ENCODE data around the gene VPS18. TPM values are rescaled to one million over a fixed set of nuclear protein-coding genes. Genes with fewer than 3 reads are reported as not detected.

Gene VPS18
- total and polyA plus RNA-seq, 4 donors: 3.4 to 15.3 (median 10.3) TPM

DNA sequence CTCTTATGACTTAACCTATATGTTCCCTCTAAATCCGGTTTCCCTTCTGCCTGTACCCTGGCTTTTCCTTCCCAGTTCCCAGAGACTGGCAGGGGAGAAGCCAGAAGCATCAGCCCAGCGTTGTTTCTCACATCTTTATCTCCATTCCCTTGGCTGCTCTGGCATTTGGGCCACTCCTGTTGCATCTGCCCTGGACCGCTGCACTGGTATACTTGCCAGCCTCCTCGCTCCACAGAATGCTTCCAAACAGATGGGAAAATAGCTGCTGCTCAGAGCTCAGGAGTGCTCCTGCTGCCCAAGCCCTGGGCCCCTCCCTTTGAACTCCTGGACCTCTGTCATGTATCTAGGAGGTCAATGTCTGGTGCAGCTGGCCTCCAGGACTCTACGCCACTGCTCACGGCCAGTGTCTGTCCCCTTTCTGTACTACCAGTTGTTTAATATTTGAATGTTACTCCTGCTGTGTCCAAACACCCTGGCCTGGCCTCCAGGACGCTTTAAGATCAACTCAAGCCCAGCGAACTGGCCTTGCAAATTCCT is 43.6 kb upstream of the VPS18 start:
- no peak for DNase-seq (ENCODE audit: low spot score)
- TF ChIP-seq HNF4A (conservative IDR thresholded peaks at IDR 0.05) (no peak), TAF1 (conservative IDR thresholded peaks at IDR 0.05) (no peak), SP1 (IDR thresholded peaks at IDR 0.05) (no peak), GABPA (IDR thresholded peaks at IDR 0.05 in 1 of 2, conservative IDR thresholded peaks at IDR 0.05 in 1 of 2) (no peak), EGR1 (IDR thresholded peaks at IDR 0.05; ENCODE audit: low read depth in 2 of 2) (no peak), NR2F2 (IDR thresholded peaks at IDR 0.05) (no peak), FOXA1 (IDR thresholded peaks at IDR 0.05) (no peak), JUND (IDR thresholded peaks at IDR 0.05) (no peak)
- TF ChIP-seq, protein P1, sequence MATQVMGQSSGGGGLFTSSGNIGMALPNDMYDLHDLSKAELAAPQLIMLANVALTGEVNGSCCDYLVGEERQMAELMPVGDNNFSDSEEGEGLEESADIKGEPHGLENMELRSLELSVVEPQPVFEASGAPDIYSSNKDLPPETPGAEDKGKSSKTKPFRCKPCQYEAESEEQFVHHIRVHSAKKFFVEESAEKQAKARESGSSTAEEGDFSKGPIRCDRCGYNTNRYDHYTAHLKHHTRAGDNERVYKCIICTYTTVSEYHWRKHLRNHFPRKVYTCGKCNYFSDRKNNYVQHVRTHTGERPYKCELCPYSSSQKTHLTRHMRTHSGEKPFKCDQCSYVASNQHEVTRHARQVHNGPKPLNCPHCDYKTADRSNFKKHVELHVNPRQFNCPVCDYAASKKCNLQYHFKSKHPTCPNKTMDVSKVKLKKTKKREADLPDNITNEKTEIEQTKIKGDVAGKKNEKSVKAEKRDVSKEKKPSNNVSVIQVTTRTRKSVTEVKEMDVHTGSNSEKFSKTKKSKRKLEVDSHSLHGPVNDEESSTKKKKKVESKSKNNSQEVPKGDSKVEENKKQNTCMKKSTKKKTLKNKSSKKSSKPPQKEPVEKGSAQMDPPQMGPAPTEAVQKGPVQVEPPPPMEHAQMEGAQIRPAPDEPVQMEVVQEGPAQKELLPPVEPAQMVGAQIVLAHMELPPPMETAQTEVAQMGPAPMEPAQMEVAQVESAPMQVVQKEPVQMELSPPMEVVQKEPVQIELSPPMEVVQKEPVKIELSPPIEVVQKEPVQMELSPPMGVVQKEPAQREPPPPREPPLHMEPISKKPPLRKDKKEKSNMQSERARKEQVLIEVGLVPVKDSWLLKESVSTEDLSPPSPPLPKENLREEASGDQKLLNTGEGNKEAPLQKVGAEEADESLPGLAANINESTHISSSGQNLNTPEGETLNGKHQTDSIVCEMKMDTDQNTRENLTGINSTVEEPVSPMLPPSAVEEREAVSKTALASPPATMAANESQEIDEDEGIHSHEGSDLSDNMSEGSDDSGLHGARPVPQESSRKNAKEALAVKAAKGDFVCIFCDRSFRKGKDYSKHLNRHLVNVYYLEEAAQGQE (IDR thresholded peaks at IDR 0.05): no peak
- TF ChIP-seq, protein P2, sequence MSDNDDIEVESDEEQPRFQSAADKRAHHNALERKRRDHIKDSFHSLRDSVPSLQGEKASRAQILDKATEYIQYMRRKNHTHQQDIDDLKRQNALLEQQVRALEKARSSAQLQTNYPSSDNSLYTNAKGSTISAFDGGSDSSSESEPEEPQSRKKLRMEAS (IDR thresholded peaks at IDR 0.05): no peak
- TF ChIP-seq, protein P3, sequence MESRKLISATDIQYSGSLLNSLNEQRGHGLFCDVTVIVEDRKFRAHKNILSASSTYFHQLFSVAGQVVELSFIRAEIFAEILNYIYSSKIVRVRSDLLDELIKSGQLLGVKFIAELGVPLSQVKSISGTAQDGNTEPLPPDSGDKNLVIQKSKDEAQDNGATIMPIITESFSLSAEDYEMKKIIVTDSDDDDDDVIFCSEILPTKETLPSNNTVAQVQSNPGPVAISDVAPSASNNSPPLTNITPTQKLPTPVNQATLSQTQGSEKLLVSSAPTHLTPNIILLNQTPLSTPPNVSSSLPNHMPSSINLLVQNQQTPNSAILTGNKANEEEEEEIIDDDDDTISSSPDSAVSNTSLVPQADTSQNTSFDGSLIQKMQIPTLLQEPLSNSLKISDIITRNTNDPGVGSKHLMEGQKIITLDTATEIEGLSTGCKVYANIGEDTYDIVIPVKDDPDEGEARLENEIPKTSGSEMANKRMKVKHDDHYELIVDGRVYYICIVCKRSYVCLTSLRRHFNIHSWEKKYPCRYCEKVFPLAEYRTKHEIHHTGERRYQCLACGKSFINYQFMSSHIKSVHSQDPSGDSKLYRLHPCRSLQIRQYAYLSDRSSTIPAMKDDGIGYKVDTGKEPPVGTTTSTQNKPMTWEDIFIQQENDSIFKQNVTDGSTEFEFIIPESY (IDR thresholded peaks at IDR 0.05): no peak
- TF ChIP-seq, protein P4, sequence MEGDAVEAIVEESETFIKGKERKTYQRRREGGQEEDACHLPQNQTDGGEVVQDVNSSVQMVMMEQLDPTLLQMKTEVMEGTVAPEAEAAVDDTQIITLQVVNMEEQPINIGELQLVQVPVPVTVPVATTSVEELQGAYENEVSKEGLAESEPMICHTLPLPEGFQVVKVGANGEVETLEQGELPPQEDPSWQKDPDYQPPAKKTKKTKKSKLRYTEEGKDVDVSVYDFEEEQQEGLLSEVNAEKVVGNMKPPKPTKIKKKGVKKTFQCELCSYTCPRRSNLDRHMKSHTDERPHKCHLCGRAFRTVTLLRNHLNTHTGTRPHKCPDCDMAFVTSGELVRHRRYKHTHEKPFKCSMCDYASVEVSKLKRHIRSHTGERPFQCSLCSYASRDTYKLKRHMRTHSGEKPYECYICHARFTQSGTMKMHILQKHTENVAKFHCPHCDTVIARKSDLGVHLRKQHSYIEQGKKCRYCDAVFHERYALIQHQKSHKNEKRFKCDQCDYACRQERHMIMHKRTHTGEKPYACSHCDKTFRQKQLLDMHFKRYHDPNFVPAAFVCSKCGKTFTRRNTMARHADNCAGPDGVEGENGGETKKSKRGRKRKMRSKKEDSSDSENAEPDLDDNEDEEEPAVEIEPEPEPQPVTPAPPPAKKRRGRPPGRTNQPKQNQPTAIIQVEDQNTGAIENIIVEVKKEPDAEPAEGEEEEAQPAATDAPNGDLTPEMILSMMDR (IDR thresholded peaks at IDR 0.05; ENCODE audit: low read depth, low read length, missing input control): no peak
- TF ChIP-seq, protein P5, sequence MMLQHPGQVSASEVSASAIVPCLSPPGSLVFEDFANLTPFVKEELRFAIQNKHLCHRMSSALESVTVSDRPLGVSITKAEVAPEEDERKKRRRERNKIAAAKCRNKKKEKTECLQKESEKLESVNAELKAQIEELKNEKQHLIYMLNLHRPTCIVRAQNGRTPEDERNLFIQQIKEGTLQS (IDR thresholded peaks at IDR 0.05): no peak
- H3K36me3 ChIP-seq (ENCODE audit: control insufficient read depth in 4 of 4, insufficient read depth in 3 of 4, low read depth in 1 of 4, low read length in 3 of 4): no peaks in the 10 kb centered on the region
- H3K27me3 ChIP-seq (ENCODE audit: control insufficient read depth in 4 of 4, insufficient read depth in 4 of 4, low read length in 3 of 4): peaks cover 0 to under 1% (median 0%) of the 10 kb centered on the region in 4 donors
- H3K4me1 ChIP-seq (ENCODE audit: control insufficient read depth in 4 of 4, insufficient read depth in 4 of 4, low read length in 3 of 4): peaks cover 0 to 5% (median 0%) of the 10 kb centered on the region in 4 donors
- 84% methylated on average over 8 of the region's 8 CpGs for WGBS
- no peaks in the 10 kb centered on the region for H3K9me3 ChIP-seq (ENCODE audit: control insufficient read depth in 4 of 4, low read length in 3 of 4)
- H3K4me3 ChIP-seq (ENCODE audit: low read depth in 1 of 3, low read length in 3 of 3): no peak overlapping the region
- H3K27ac ChIP-seq (ENCODE audit: low read depth in 1 of 2, low read length in 2 of 2): no peak overlapping the region
- no peak overlapping the region for H3K9ac ChIP-seq (ENCODE audit: low read depth in 1 of 2, low read length in 2 of 2)

DNA sequence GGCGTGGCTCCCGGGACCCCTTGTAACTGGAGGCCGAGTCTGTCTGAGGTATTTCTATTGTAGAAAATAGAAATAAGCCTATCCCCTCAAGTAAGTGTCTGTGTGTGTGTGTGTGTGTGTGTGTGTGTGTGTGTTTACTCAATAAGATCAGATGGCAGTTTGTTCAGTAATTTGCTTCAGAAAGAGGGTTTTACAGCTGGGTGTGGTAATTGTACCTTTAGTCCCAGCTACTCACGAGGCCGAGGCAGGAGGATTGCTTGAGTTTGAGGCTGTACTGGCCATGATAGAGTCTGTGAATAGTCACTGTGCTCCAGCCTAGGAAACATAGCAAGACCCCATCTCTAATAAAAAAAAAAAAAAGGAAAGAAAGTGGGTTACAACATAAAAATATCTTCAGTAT is 41.7 kb upstream of the VPS18 start:
- no peaks in the 10 kb centered on the region for H3K36me3 ChIP-seq (ENCODE audit: control insufficient read depth in 4 of 4, insufficient read depth in 3 of 4, low read depth in 1 of 4, low read length in 3 of 4)
- TF ChIP-seq EGR1 (IDR thresholded peaks at IDR 0.05; ENCODE audit: low read depth in 2 of 2) (no peak), FOXA2 (IDR thresholded peaks at IDR 0.05) (no peak), GABPA (IDR thresholded peaks at IDR 0.05 in 1 of 2, conservative IDR thresholded peaks at IDR 0.05 in 1 of 2) (no peak), FOXA1 (IDR thresholded peaks at IDR 0.05) (no peak), TAF1 (conservative IDR thresholded peaks at IDR 0.05) (no peak)
- TF ChIP-seq, protein P3 (IDR thresholded peaks at IDR 0.05): no peak
- TF ChIP-seq, protein P4 (IDR thresholded peaks at IDR 0.05; ENCODE audit: low read depth, low read length, missing input control): no peak
- TF ChIP-seq, protein P5 (IDR thresholded peaks at IDR 0.05): no peak
- H3K9me3 ChIP-seq (ENCODE audit: control insufficient read depth in 4 of 4, low read length in 3 of 4): no peaks in the 10 kb centered on the region
- no peak overlapping the region for H3K4me3 ChIP-seq (ENCODE audit: low read depth in 1 of 3, low read length in 3 of 3)
- H3K27ac ChIP-seq (ENCODE audit: low read depth in 1 of 2, low read length in 2 of 2): no peak overlapping the region
- H3K9ac ChIP-seq (ENCODE audit: low read depth in 1 of 2, low read length in 2 of 2): no peak overlapping the region
- no peaks in the 10 kb centered on the region for H3K27me3 ChIP-seq (ENCODE audit: control insufficient read depth in 4 of 4, insufficient read depth in 4 of 4, low read length in 3 of 4)
- no peak for DNase-seq (ENCODE audit: low spot score)
- peaks cover 0 to 2% (median under 1%) of the 10 kb centered on the region in 4 donors for H3K4me1 ChIP-seq (ENCODE audit: control insufficient read depth in 4 of 4, insufficient read depth in 4 of 4, low read length in 3 of 4)
- 91% methylated on average over 5 of the region's 5 CpGs for WGBS

Data from liver (tissue), 9 donors.